ENCODE measurements around the gene TMEM240.

TMEM240 gene

DNA sequence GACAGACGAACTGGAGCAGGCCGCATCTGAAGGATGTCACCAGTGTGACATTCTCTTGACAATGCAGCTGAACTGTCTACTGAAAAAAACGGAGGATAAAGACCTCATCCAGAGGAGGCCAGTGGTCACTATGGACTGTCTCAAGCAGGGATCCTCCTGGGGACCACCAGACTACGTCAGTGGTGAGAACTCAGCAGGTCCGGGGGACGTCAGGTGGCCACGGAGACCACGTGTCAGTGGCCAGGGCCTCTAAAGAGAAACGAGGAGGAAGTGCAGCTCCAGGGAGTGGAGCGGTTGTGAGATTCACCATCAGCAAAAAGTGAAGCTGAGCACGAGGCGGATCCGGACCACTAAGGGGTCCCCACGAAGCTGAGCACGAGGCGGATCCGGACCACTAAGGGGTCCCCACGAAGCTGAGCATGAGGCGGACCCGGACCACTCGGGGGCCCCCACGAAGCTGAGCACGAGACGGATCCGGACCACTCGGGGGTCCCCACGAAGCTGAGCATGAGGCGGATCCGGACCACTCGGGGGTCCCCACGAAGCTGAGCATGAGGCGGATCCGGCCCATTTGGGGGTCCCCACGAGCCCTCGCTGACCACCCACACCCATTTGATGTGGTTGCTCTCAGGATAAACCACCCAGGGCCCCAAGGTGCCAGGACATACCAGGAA lies 13.5 kb upstream of the TMEM240 start:
- CTCF ChIA-PET, result interaction anchor here (1.0 kb wide), 1 partner anchor 48 kb away, joined by 3 read pairs; no protein-coding TSS in a partner anchor
- POLR2A ChIA-PET, result interaction anchor here (0.6 to 0.7 kb wide), 2 partner anchors 62 to 100 kb away, joined by 3 read pairs; partner anchors contain the start of gene MIB2
- no peak for DNase-seq (ENCODE audit: low read depth, low spot score)
- TF ChIP-seq, protein P1, sequence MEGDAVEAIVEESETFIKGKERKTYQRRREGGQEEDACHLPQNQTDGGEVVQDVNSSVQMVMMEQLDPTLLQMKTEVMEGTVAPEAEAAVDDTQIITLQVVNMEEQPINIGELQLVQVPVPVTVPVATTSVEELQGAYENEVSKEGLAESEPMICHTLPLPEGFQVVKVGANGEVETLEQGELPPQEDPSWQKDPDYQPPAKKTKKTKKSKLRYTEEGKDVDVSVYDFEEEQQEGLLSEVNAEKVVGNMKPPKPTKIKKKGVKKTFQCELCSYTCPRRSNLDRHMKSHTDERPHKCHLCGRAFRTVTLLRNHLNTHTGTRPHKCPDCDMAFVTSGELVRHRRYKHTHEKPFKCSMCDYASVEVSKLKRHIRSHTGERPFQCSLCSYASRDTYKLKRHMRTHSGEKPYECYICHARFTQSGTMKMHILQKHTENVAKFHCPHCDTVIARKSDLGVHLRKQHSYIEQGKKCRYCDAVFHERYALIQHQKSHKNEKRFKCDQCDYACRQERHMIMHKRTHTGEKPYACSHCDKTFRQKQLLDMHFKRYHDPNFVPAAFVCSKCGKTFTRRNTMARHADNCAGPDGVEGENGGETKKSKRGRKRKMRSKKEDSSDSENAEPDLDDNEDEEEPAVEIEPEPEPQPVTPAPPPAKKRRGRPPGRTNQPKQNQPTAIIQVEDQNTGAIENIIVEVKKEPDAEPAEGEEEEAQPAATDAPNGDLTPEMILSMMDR (IDR thresholded peaks at IDR 0.05; ENCODE audit: insufficient read depth, low read length, missing control alignments), result no peak
- no peak overlapping the region for H3K4me3 ChIP-seq (ENCODE audit: low read depth, low read length)

DNA sequence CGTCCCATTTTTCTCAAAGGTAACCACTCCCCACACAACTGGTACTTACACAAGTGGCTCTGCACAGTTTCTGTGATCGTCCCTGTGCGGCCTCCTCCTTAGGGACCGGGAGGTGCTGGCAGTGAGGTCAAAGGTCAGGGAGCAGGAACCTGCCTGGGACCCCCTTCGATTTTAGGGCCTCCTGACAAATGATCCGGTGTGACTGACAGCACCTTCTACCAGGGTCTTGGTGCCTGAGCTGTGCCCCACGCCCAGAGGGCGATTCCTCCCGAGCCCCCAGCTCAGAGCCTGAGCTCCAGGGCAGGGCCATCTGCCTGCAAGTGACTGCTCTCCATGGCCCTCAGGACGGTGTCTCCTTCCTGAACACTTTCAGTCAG lies 11.8 kb upstream of the TMEM240 start:
- ChIA-PET CTCF (no interaction called here), POLR2A (no interaction called here)
- TF ChIP-seq, protein P1 (IDR thresholded peaks at IDR 0.05; ENCODE audit: insufficient read depth, low read length, missing control alignments), result no peak
- no peak for DNase-seq (ENCODE audit: low read depth, low spot score)
- H3K4me3 ChIP-seq (ENCODE audit: low read depth, low read length), result no peak overlapping the region

DNA sequence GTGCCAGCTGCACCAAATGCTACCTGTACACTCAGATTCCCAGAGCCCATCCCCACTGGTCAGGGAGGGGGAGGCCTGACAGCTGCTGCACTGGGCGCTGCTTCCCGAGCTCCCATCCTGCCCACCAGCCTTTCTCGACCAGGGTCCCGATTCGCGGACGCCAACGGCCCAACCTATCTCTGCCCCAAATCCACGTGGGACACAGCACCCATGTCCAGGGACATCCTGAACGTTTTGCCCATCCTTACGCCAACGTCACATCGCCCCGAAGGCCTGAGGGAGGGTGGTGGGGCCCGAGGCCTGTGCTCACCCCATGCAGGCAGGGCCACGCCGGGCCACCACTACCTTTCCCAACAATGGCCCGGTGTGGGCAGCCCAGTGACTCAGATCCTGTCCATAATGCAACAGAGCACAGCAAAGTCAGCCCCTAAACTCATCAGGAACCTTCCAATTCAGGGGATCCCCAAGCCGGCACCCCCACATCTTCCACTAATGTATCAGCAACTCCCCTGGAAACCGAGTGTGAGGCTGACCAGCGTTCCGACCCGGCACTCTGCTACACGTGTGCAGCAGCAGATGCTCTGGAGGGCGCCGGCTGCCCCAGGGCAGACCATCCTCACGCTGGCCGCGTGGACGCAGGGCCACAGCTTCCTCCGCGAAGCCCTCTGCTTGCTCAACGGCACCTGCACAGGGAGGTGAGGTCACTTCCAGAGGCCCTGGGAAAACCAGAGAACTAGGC lies 11.3 kb upstream of the TMEM240 start:
- TF ChIP-seq, protein P1 (IDR thresholded peaks at IDR 0.05; ENCODE audit: insufficient read depth, low read length, missing control alignments), result no peak
- POLR2A ChIA-PET, result no interaction called here
- DNase-seq (ENCODE audit: low read depth, low spot score), result no peak
- no peak overlapping the region for H3K4me3 ChIP-seq (ENCODE audit: low read depth, low read length)
- CTCF ChIA-PET, result interaction anchor here (1.0 to 1.5 kb wide), 2 partner anchors 10 to 11 kb away, joined by 4 to 6 read pairs; no protein-coding TSS in a partner anchor

DNA sequence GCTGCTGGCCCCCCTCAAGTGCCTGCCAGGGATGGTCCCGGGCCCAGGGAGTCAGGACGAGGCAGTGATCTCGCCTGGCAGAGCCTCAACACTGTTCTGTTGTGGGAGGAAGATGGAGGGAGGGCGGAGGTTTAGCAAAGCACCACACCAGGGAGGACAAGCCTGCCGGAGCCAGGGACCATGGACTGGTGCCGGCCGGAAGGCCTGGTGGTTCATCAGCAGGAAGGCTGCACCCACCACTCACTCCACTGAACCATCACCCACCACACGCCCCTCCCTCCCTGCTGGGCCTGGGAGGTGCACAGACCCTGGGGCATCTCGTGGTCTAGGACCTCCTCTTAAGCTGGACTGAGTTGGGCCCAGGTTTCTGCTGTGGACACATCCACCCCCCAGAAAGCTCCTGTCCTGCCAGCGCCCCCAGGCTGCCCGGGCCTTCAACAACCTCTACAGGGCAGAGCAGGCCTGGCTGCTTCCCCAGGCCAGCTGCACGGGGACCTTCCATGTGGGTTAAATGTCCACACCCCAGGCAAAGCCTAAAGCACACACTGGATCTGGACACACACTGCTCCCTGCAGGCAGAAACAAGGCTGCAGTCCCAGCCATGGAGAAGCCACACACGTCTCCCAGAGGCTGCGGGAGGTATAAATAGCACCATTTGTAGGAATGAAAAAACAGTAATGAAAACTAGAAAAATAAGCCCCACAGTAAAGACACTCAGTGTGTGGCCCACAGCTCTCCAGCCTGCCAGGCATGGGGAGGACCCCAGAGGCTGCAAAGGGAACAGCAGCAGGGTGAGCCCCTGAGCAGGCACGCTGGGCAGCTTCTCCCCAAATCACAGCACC lies 10.4 kb upstream of the TMEM240 start:
- TF ChIP-seq, protein P1 (IDR thresholded peaks at IDR 0.05; ENCODE audit: insufficient read depth, low read length, missing control alignments), result peak; percentile 38
- POLR2A ChIA-PET, result no interaction called here
- no peak for DNase-seq (ENCODE audit: low read depth, low spot score)
- no peak overlapping the region for H3K4me3 ChIP-seq (ENCODE audit: low read depth, low read length)
- CTCF ChIA-PET, result interaction anchor here (1.0 to 1.5 kb wide), 2 partner anchors 9 to 12 kb away, joined by 4 to 6 read pairs; no protein-coding TSS in a partner anchor

DNA sequence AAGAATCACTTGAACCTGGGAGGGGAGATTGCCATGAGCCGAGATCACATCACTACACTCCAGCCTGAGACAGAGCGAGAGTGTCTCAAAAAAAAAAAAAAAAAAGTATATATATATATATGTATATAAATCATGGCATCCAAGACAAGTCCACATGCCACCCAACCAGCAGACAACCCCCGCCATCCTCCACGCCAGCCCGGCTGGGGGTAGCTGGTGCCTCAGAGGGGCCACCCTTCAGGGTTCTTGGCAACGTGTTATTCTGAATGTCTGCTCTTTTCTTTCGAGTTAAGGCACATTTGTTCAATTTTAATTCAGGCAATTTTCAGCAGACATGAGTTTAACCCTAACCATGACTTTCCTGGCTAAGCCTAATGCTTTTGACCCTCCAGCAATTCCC lies 9.7 kb upstream of the TMEM240 start:
- DNase-seq (ENCODE audit: low read depth, low spot score), result no peak
- ChIA-PET POLR2A (no interaction called here), CTCF (no interaction called here)
- H3K4me3 ChIP-seq (ENCODE audit: low read depth, low read length), result no peak overlapping the region
- TF ChIP-seq, protein P1 (IDR thresholded peaks at IDR 0.05; ENCODE audit: insufficient read depth, low read length, missing control alignments), result no peak
